Caco-2 (cell line): ENCODE measurements around the gene SEC14L5. TPM values are rescaled to one million over a fixed set of nuclear protein-coding genes. Genes with fewer than 3 reads are reported as not detected.

Source experiments
- BruUV-seq: library from RNA; stranded (reverse); fragments of 400-500 nt; replicated peaks from 2 replicates; lab custom pipeline; 2021; lab: Mats Ljungman, UMichigan
- CTCF ChIA-PET: fragments of 300-600 bp; sonication (Branson Sonifier 250); formaldehyde crosslinking; loops from one replicate; lab custom pipeline; 2022; ENCODE audit warnings: antibody characterized with exemption; lab: Charles Lee
- POLR2A ChIA-PET: fragments of 300-600 bp; sonication (Branson Sonifier 250); formaldehyde crosslinking; loops from one replicate; lab custom pipeline; 2022; ENCODE audit warnings: antibody characterized with exemption; lab: Charles Lee
- DNase-seq, 2 experiments: peaks; one replicate each; pipeline versions ENCODE4 v3.0.0 to v3.0.0-alpha.2; 2020 to 2022
- H3K27me3 ChIP-seq: replicated peaks from 2 replicates; pipeline ENCODE4 v1.6.0; 2011; ENCODE audit warnings: low read length; ENCODE audit not compliant: control insufficient read depth, insufficient read depth
- H3K36me3 ChIP-seq: 2 replicates; pipeline ENCODE4 v1.5.1; 2011; ENCODE audit warnings: low read length; ENCODE audit not compliant: control insufficient read depth, insufficient read depth
- H3K4me1 ChIP-seq: fragments of 250-450 bp; sonication (Bioruptor Pico); 2 replicates; pipeline ENCODE4 v1.5.1; 2020; ENCODE audit warnings: mild to moderate bottlenecking
- H3K4me3 ChIP-seq: 2 replicates; pipeline ENCODE4 v1.5.1; 2011; ENCODE audit warnings: low read depth, mild to moderate bottlenecking, control low read depth, low read length
- H3K9me3 ChIP-seq: fragments of 250-450 bp; sonication (Bioruptor Pico); 2 replicates; pipeline ENCODE4 v1.5.1; 2020; ENCODE audit warnings: mild to moderate bottlenecking, moderate library complexity
- H3K27ac Mint-ChIP-seq: one replicate; pipeline ENCODE4 v1.8.0; 2022; ENCODE audit warnings: mixed read lengths; ENCODE audit not compliant: unreplicated experiment
- H3K27me3 Mint-ChIP-seq: one replicate; pipeline ENCODE4 v1.8.0; 2022; ENCODE audit warnings: mixed read lengths; ENCODE audit not compliant: insufficient read depth, unreplicated experiment
- H3K36me3 Mint-ChIP-seq: one replicate; pipeline ENCODE4 v1.8.0; 2022; ENCODE audit warnings: mild to moderate bottlenecking, mixed read lengths; ENCODE audit not compliant: insufficient read depth, unreplicated experiment
- H3K4me1 Mint-ChIP-seq: one replicate; pipeline ENCODE4 v1.8.0; 2022; ENCODE audit warnings: low read depth, mixed read lengths; ENCODE audit not compliant: unreplicated experiment
- H3K4me3 Mint-ChIP-seq: one replicate; pipeline ENCODE4 v1.8.0; 2022; ENCODE audit warnings: mild to moderate bottlenecking, moderate library complexity, mixed read lengths; ENCODE audit not compliant: unreplicated experiment
- H3K9me3 Mint-ChIP-seq: one replicate; pipeline ENCODE4 v1.8.0; 2022; ENCODE audit warnings: mixed read lengths; ENCODE audit not compliant: unreplicated experiment
- CTCF ChIP-seq, 2 experiments: fragments of 200-600 bp in 1 of 2; IDR thresholded peaks; 1 replicate in 1 of 2; 2 replicates in 1 of 2; pipeline versions ENCODE4 v1.5.1 to v1.8.0; 2011 to 2022; ENCODE audit warnings: antibody characterized with exemption in 1 of 2, control low read depth in 1 of 2, inconsistent platforms in 1 of 2, low read depth in 1 of 2, low read length in 1 of 2, mild to moderate bottlenecking in 1 of 2, moderate library complexity in 1 of 2; ENCODE audit not compliant: insufficient read depth in 1 of 2, severe bottlenecking in 1 of 2, unreplicated experiment in 1 of 2
- intact Hi-C: fragments of 100-400 bp; cut with micrococcal nuclease; formaldehyde crosslinking; loops from one replicate; pipeline ENCODE4 v1.10.0; 2022; ENCODE audit not compliant: unreplicated experiment
- total RNA-seq: library from RNA; stranded (reverse); gene quantifications from 2 replicates; pipeline ENCODE4 v1.2.3, GENCODE V29; 2022

The SEC14L5 gene
- total RNA-seq, 1 experiment from 2014 or later, result 0.14 TPM

GRCh38 chr16:4968879-4969483 is 10.9 kb downstream of the SEC14L5 start:
- Mint-ChIP-seq H3K36me3 (no peaks in the 10 kb centered on the region), H3K27ac (no peak overlapping the region), H3K9me3 (no peaks in the 10 kb centered on the region), H3K4me1 (no peaks in the 10 kb centered on the region), H3K4me3 (no peak overlapping the region), H3K27me3 (no peaks in the 10 kb centered on the region)
- Histone ChIP-seq H3K4me1 (no peaks in the 10 kb centered on the region), H3K27me3 (no peaks in the 10 kb centered on the region), H3K4me3 (no peak overlapping the region), H3K9me3 (no peaks in the 10 kb centered on the region), H3K36me3 (no peaks in the 10 kb centered on the region)
- CTCF ChIA-PET, result no interaction called here
- no TSS peak for BruUV-seq
- intact Hi-C loops, result no loop called here
- POLR2A ChIA-PET, result no interaction called here
- TF ChIP-seq CTCF (IDR thresholded peaks at IDR 0.05; ENCODE audit: insufficient read depth in 1 of 2, low read depth in 1 of 2, low read length in 1 of 2, severe bottlenecking in 1 of 2, unreplicated experiment in 1 of 2), result no peak
- DNase-seq, result no peak

DNA sequence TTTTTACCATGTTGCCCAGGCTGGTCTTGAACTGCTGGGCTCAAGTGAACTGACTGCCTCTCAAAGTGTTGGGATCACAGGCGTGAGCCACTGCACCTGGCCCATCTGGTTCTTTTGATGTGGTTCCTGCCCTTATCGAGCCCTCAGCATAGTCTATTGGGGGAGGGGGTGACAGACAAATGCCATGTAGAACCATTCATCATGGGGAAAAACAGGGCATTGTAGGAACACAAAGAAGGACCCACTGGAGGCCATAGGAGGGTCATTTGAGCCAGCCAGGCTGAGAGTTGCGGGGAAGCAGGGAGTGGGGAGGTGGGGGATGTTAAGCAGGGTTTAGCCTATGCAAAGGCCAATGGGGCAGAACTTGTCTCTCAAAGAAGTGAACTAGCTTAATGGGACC is 11.9 kb downstream of the SEC14L5 start:
- no peaks in the 10 kb centered on the region for H3K36me3 Mint-ChIP-seq
- DNase-seq, result no peak
- H3K4me1 Mint-ChIP-seq, result no peaks in the 10 kb centered on the region
- H3K27me3 ChIP-seq, result no peaks in the 10 kb centered on the region
- BruUV-seq, result no TSS peak
- POLR2A ChIA-PET, result no interaction called here
- H3K36me3 ChIP-seq, result no peaks in the 10 kb centered on the region
- H3K27me3 Mint-ChIP-seq, result no peaks in the 10 kb centered on the region
- TF ChIP-seq CTCF (IDR thresholded peaks at IDR 0.05; ENCODE audit: insufficient read depth in 1 of 2, low read depth in 1 of 2, low read length in 1 of 2, severe bottlenecking in 1 of 2, unreplicated experiment in 1 of 2), result no peak
- H3K4me3 Mint-ChIP-seq, result no peak overlapping the region
- H3K4me3 ChIP-seq, result no peak overlapping the region
- no peak overlapping the region for H3K27ac Mint-ChIP-seq
- H3K9me3 ChIP-seq, result no peaks in the 10 kb centered on the region
- intact Hi-C loops, result no loop called here
- no peaks in the 10 kb centered on the region for H3K4me1 ChIP-seq
- CTCF ChIA-PET, result no interaction called here
- H3K9me3 Mint-ChIP-seq, result no peaks in the 10 kb centered on the region

DNA sequence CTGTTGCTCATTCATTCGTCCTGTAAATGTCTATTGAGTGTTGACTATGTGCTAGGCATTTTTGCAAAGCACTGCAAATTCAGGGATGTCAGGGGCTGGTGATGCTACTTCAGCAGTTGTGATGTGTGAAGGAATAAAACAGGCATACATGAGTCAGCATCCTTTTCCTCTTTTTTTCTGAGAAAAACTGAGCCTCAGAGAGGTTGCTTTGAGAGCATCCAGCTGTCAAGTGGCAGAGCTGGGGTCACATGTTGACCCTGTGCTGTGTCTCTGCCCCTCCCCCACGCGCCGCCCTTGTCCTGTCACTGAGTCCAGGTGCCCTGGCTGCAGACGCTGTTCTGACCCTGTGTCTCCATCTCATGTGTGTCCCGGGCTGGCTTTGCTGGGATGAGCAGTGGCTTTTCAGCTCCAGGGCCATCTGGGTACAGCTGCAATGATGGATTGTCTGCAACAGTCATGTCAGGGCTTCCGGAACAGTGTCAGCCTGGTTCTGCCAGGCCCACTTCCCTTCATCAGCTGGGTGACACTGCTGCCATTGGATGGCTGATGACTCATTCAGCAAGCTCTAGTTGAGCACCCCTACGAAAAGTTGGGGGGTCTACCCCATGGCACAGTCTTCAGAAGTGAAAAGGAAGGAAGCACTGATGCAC is 14.9 kb downstream of the SEC14L5 start:
- intact Hi-C loops, result no loop called here
- Mint-ChIP-seq H3K4me3 (no peak overlapping the region), H3K36me3 (no peaks in the 10 kb centered on the region), H3K27ac (no peak overlapping the region), H3K9me3 (no peaks in the 10 kb centered on the region), H3K4me1 (no peaks in the 10 kb centered on the region), H3K27me3 (no peaks in the 10 kb centered on the region)
- ChIA-PET CTCF (no interaction called here), POLR2A (no interaction called here)
- DNase-seq, result no peak
- Histone ChIP-seq H3K27me3 (no peaks in the 10 kb centered on the region), H3K36me3 (no peaks in the 10 kb centered on the region), H3K4me3 (no peak overlapping the region), H3K4me1 (no peaks in the 10 kb centered on the region), H3K9me3 (no peaks in the 10 kb centered on the region)
- TF ChIP-seq CTCF (IDR thresholded peaks at IDR 0.05; ENCODE audit: insufficient read depth in 1 of 2, low read depth in 1 of 2, low read length in 1 of 2, severe bottlenecking in 1 of 2, unreplicated experiment in 1 of 2), result no peak
- no TSS peak for BruUV-seq
